Adrenal gland (tissue), 12 donors: Measurements from ENCODE around the gene TPI1. TPM values are rescaled to one million over a fixed set of nuclear protein-coding genes. Genes with fewer than 3 reads are reported as not detected.

Experiments used
- DNase-seq, 7 donors: peaks; one replicate each; pipeline ENCODE4 v3.0.0-alpha.2; 2019 to 2020
- H3K27ac ChIP-seq, 5 donors: fragments of 200-600 bp; sonication (generic) in 4 of 5; 1 replicate in 3 of 5; 2 replicates in 2 of 5; pipeline versions ENCODE4 v1.5.1 to v1.8.0; 2016 to 2020; ENCODE audit warnings: mild to moderate bottlenecking in 1 of 5
- H3K27me3 ChIP-seq: fragments of 200-600 bp; 2 replicates; pipeline ENCODE4 v1.8.0; 2021
- H3K36me3 ChIP-seq, 2 donors: fragments of 200-600 bp; replicated peaks in 1 of 2; 1 replicate in 1 of 2; 2 replicates in 1 of 2; pipeline versions ENCODE4 v1.5.1 to v1.8.0; 2018 to 2022
- H3K4me1 ChIP-seq, 2 donors: fragments of 200-600 bp; replicated peaks in 1 of 2; 1 replicate in 1 of 2; 2 replicates in 1 of 2; pipeline versions ENCODE4 v1.5.1 to v1.8.0; 2018 to 2021
- H3K4me3 ChIP-seq, 4 donors: fragments of 200-600 bp; sonication (generic) in 3 of 4; one replicate each; pipeline ENCODE4 v1.5.1; 2016 to 2018
- H3K9me3 ChIP-seq, 3 donors: fragments of 200-600 bp; sonication (generic) in 1 of 3; replicated peaks in 1 of 3; 1 replicate in 2 of 3; 2 replicates in 1 of 3; pipeline versions ENCODE4 v1.5.1 to v1.8.0; 2016 to 2021
- CTCF ChIP-seq, 6 experiments: fragments of 450-650 bp in 4 of 6; fragments of 200-600 bp in 2 of 6; sonication (generic) in 1 of 6; IDR thresholded peaks; 1 replicate in 5 of 6; 2 replicates in 1 of 6; pipeline versions ENCODE4 v1.5.1 to v1.8.0; 2016 to 2021; ENCODE audit warnings: antibody characterized with exemption in 6 of 6, mild to moderate bottlenecking in 2 of 6, moderate library complexity in 1 of 6
- POLR2A ChIP-seq, 2 donors: fragments of 450-650 bp; IDR thresholded peaks; one replicate each; pipeline ENCODE4 v1.6.1; 2017; ENCODE audit warnings: antibody characterized with exemption in 2 of 2, mild to moderate bottlenecking in 2 of 2, moderate library complexity in 1 of 2
- WGBS, 4 donors: extraction: QIAGEN DNeasy Blood & Tissue Kit in 2 of 4; methylation state at CpG; one replicate each; pipeline versions ENCODE4 v1.1.5 to v1.1.7; 2013 to 2017; 5-methylcytosine and 5-hydroxymethylcytosine counted together
- intact Hi-C, 2 donors: fragments of 100-400 bp; cut with DNase I; formaldehyde crosslinking; loops; one replicate each; pipeline versions ENCODE4 v1.14.1 to v1.15.0; 2022 to 2023
- polyA plus RNA-seq, 3 donors: library from polyadenylated mRNA; stranded (reverse); fragments of 200-250 nt in 2 of 3; fragments of 350-450 nt in 1 of 3; fragmentation: Illumina TruSeq in 1 of 3; extraction: RNeasy Lipid Tissue Mini Kit (QIAGEN cat#74804) in 1 of 3; gene quantifications; one replicate each; pipeline ENCODE4 v1.2.3, GENCODE V29; 2013 to 2014
- total RNA-seq, 9 donors: library from RNA; depleted of rRNA in 4 of 9; stranded (reverse); fragments of >200 nt in 4 of 9; fragments of 120-200 nt in 1 of 9; fragmentation: NEBNext Ultra II Directional in 1 of 9; extraction: Animal tissue kit (Norgen Biotek cat#: 25700) in 1 of 9; gene quantifications; one replicate each; pipeline versions ENCODE4 v1.1.0 to v1.2.4, GENCODE V29; 2013 to 2023
- donor health status: healthy with polysubstance abuse.
- donor health status: Bipolar disorder and iron deficiency.
- donor health status: DM: yes; HTN: yes; CAD: no.
- donor health status: DM: no; HTN: no; CAD: no.
- donor health status: DM: no; HTN: no; CAD: no.
- donor health status: DM: yes; HTN: yes; CAD: no.

TPI1 gene
- total and polyA plus RNA-seq, 12 donors, result 241 to 2,322 (median 783) TPM

GRCh38 chr12:6917491-6918231 lies 50.3 kb downstream of the TPI1 start:
- Histone ChIP-seq H3K36me3 (peaks cover 0 to 5% of the 10 kb centered on the region in 2 donors), H3K4me3 (no peak overlapping the region), H3K4me1 (peaks cover 6 to 12% of the 10 kb centered on the region in 2 donors), H3K27ac (no peak overlapping the region), H3K27me3 (no peaks in the 10 kb centered on the region), H3K9me3 (no peaks in the 10 kb centered on the region)
- 82 to 90% (median 86%) methylated on average over 10 to 14 of the region's 14 CpGs for WGBS, 4 donors
- TF ChIP-seq CTCF (IDR thresholded peaks at IDR 0.05) (no peak), POLR2A (IDR thresholded peaks at IDR 0.05) (no peak)
- intact Hi-C loops, result no loop called here
- DNase-seq, result no peak

- no peak for DNase-seq
- intact Hi-C loops, result no loop called here
Observed at GRCh38 chr12:6919588-6919987, 52.3 kb downstream of the TPI1 start.

More at GRCh38 chr12:6919588-6919987, 52.3 kb downstream of the TPI1 start:
- 69 to 82% (median 75%) methylated on average over 7 of the region's 7 CpGs for WGBS, 4 donors
- Histone ChIP-seq H3K27me3 (no peaks in the 10 kb centered on the region), H3K4me1 (peaks cover 12 to 16% of the 10 kb centered on the region in 2 donors), H3K4me3 (no peak overlapping the region), H3K9me3 (no peaks in the 10 kb centered on the region), H3K36me3 (peaks cover 0 to 5% of the 10 kb centered on the region in 2 donors), H3K27ac (no peak overlapping the region)
- no peak for TF ChIP-seq POLR2A (IDR thresholded peaks at IDR 0.05)
- no peak for TF ChIP-seq CTCF (IDR thresholded peaks at IDR 0.05)

Other genes starting within 250 kb of the TPI1 start
- 10 to 100 TPM in 1 of 9 donors, 1 to 10 TPM in 7, under 1 TPM in 1; 0.28 to 11.6 (median 8.1) TPM for gene LPAR5, start 231.6 kb upstream of the TPI1 start, total RNA-seq
- 1 to 10 TPM; 1.3 to 2.2 (median 1.5) TPM for gene LPAR5, start 231.6 kb upstream of the TPI1 start, polyA plus RNA-seq
- gene ACRBP, start 220.1 kb upstream of the TPI1 start, total RNA-seq, result 1 to 10 TPM in 7 of 9 donors, under 1 TPM in 2; 0.36 to 3.1 (median 1.4) TPM
- 1 to 10 TPM in 1 of 3 donors, under 1 TPM in 2; 0.91 to 2.8 (median 0.99) TPM for gene ACRBP, start 220.1 kb upstream of the TPI1 start, polyA plus RNA-seq
- 10 to 100 TPM; 22.6 to 87.6 (median 54.1) TPM for gene ING4, start 204.4 kb upstream of the TPI1 start, total RNA-seq
- gene ING4, start 204.4 kb upstream of the TPI1 start, polyA plus RNA-seq, result 10 to 100 TPM; 31.6 to 40.1 (median 32.3) TPM
- gene ZNF384, start 178.2 kb upstream of the TPI1 start, total RNA-seq, result 10 to 100 TPM; 19.9 to 67.2 (median 41.4) TPM
- 10 to 100 TPM; 45.5 to 71.2 (median 49.5) TPM for gene ZNF384, start 178.2 kb upstream of the TPI1 start, polyA plus RNA-seq
- 1 to 10 TPM in 1 of 9 donors, under 1 TPM in 5, not detected in 3; 0.11 to 4.6 (median 0.45) TPM for gene PIANP, start 166.7 kb upstream of the TPI1 start, total RNA-seq
- 1 to 10 TPM; 2.4 to 5.2 (median 3.5) TPM for gene PIANP, start 166.7 kb upstream of the TPI1 start, polyA plus RNA-seq
- 100 to 1,000 TPM in 1 of 9 donors, 10 to 100 TPM in 8; 56.5 to 105 (median 83.2) TPM for gene COPS7A, start 143.5 kb upstream of the TPI1 start, total RNA-seq
- gene COPS7A, start 143.5 kb upstream of the TPI1 start, polyA plus RNA-seq, result 10 to 100 TPM; 46.5 to 85.1 (median 50.6) TPM
- gene MLF2, start 114.4 kb upstream of the TPI1 start, total RNA-seq, result 100 to 1,000 TPM; 135 to 334 (median 225) TPM
- gene MLF2, start 114.4 kb upstream of the TPI1 start, polyA plus RNA-seq, result 100 to 1,000 TPM; 181 to 248 (median 233) TPM
- gene PTMS, start 101.2 kb upstream of the TPI1 start, total RNA-seq, result 100 to 1,000 TPM in 6 of 9 donors, 10 to 100 TPM in 3; 27.0 to 269 (median 127) TPM
- 1,000 to 10,000 TPM in 1 of 3 donors, 100 to 1,000 TPM in 2; 134 to 1,405 (median 631) TPM for gene PTMS, start 101.2 kb upstream of the TPI1 start, polyA plus RNA-seq
- under 1 TPM in 7 of 9 donors, not detected in 2; 0.11 to 0.96 (median 0.64) TPM for gene LAG3, start 95.0 kb upstream of the TPI1 start, total RNA-seq
- gene LAG3, start 95.0 kb upstream of the TPI1 start, polyA plus RNA-seq, result 1 to 10 TPM in 2 of 3 donors, under 1 TPM in 1; 0.29 to 4.3 (median 2.3) TPM
- gene CD4, start 78.0 kb upstream of the TPI1 start, total RNA-seq, result 10 to 100 TPM in 8 of 9 donors, 1 to 10 TPM in 1; 2.4 to 52.8 (median 29.5) TPM
- gene CD4, start 78.0 kb upstream of the TPI1 start, polyA plus RNA-seq, result 10 to 100 TPM in 1 of 3 donors, 1 to 10 TPM in 2; 8.1 to 12.9 (median 9.1) TPM
- 10 to 100 TPM in 1 of 9 donors, 1 to 10 TPM in 8; 1.1 to 11.9 (median 4.0) TPM for gene GPR162, start 45.7 kb upstream of the TPI1 start, total RNA-seq
- gene GPR162, start 45.7 kb upstream of the TPI1 start, polyA plus RNA-seq, result 10 to 100 TPM in 2 of 3 donors, 1 to 10 TPM in 1; 5.3 to 42.6 (median 13.7) TPM
- 10 to 100 TPM in 7 of 9 donors, 1 to 10 TPM in 2; 2.6 to 23.6 (median 14.6) TPM for gene P3H3, start 39.1 kb upstream of the TPI1 start, total RNA-seq
- gene P3H3, start 39.1 kb upstream of the TPI1 start, polyA plus RNA-seq, result 10 to 100 TPM in 2 of 3 donors, 1 to 10 TPM in 1; 3.7 to 58.1 (median 51.0) TPM
- 1 to 10 TPM in 5 of 9 donors, under 1 TPM in 3, not detected in 1; 0.44 to 2.6 (median 1.6) TPM for gene GNB3, start 26.6 kb upstream of the TPI1 start, total RNA-seq
- 10 to 100 TPM in 2 of 3 donors, 1 to 10 TPM in 1; 1.0 to 22.4 (median 11.6) TPM for gene GNB3, start 26.6 kb upstream of the TPI1 start, polyA plus RNA-seq
- 10 to 100 TPM in 1 of 9 donors, 1 to 10 TPM in 7, not detected in 1; 2.6 to 17.7 (median 3.4) TPM for gene CDCA3, start 16.2 kb upstream of the TPI1 start, total RNA-seq
- gene CDCA3, start 16.2 kb upstream of the TPI1 start, polyA plus RNA-seq, result 1 to 10 TPM; 3.5 to 5.5 (median 5.3) TPM
- 100 to 1,000 TPM in 6 of 9 donors, 10 to 100 TPM in 3; 60.0 to 162 (median 122) TPM for gene USP5, start 15.4 kb upstream of the TPI1 start, total RNA-seq
- 100 to 1,000 TPM in 1 of 3 donors, 10 to 100 TPM in 2; 30.6 to 109 (median 32.5) TPM for gene USP5, start 15.4 kb upstream of the TPI1 start, polyA plus RNA-seq
- 10 to 100 TPM in 8 of 9 donors, 1 to 10 TPM in 1; 3.3 to 24.5 (median 15.5) TPM for gene SPSB2, start 5.8 kb downstream of the TPI1 start, total RNA-seq
- 10 to 100 TPM in 2 of 3 donors, 1 to 10 TPM in 1; 2.5 to 19.5 (median 19.5) TPM for gene SPSB2, start 5.8 kb downstream of the TPI1 start, polyA plus RNA-seq
- 10 to 100 TPM in 6 of 9 donors, 1 to 10 TPM in 3; 6.9 to 18.6 (median 12.5) TPM for gene LRRC23, start 37.3 kb downstream of the TPI1 start, total RNA-seq
- gene LRRC23, start 37.3 kb downstream of the TPI1 start, polyA plus RNA-seq, result 10 to 100 TPM; 11.0 to 29.0 (median 13.8) TPM
- gene ENO2, start 47.0 kb downstream of the TPI1 start, total RNA-seq, result 10 to 100 TPM in 7 of 9 donors, 1 to 10 TPM in 2; 7.4 to 53.6 (median 32.1) TPM
- gene ENO2, start 47.0 kb downstream of the TPI1 start, polyA plus RNA-seq, result 100 to 1,000 TPM in 1 of 3 donors, 10 to 100 TPM in 2; 29.5 to 113 (median 42.3) TPM
- gene ATN1, start 60.4 kb downstream of the TPI1 start, total RNA-seq, result 100 to 1,000 TPM in 4 of 9 donors, 10 to 100 TPM in 4, 1 to 10 TPM in 1; 8.8 to 263 (median 92.8) TPM
- gene ATN1, start 60.4 kb downstream of the TPI1 start, polyA plus RNA-seq, result 100 to 1,000 TPM in 2 of 3 donors, 10 to 100 TPM in 1; 57.4 to 482 (median 258) TPM
- gene RNU7-1, start 76.3 kb downstream of the TPI1 start, total RNA-seq, result not detected
- gene RNU7-1, start 76.3 kb downstream of the TPI1 start, polyA plus RNA-seq, result not detected
- gene C12orf57, start 76.5 kb downstream of the TPI1 start, total RNA-seq, result 100 to 1,000 TPM; 152 to 505 (median 283) TPM
- gene C12orf57, start 76.5 kb downstream of the TPI1 start, polyA plus RNA-seq, result 100 to 1,000 TPM in 2 of 3 donors, 10 to 100 TPM in 1; 58.4 to 335 (median 271) TPM
- 10 to 100 TPM; 24.5 to 86.2 (median 63.0) TPM for gene PTPN6, start 83.8 kb downstream of the TPI1 start, total RNA-seq
- 100 to 1,000 TPM in 2 of 3 donors, 10 to 100 TPM in 1; 36.2 to 204 (median 127) TPM for gene PTPN6, start 83.8 kb downstream of the TPI1 start, polyA plus RNA-seq
- gene PHB2, start 103.1 kb downstream of the TPI1 start, total RNA-seq, result 100 to 1,000 TPM; 158 to 344 (median 227) TPM
- 100 to 1,000 TPM; 128 to 222 (median 131) TPM for gene PHB2, start 103.1 kb downstream of the TPI1 start, polyA plus RNA-seq
- 10 to 100 TPM; 21.9 to 81.9 (median 39.9) TPM for gene EMG1, start 103.4 kb downstream of the TPI1 start, total RNA-seq
- gene EMG1, start 103.4 kb downstream of the TPI1 start, polyA plus RNA-seq, result 10 to 100 TPM; 14.2 to 43.1 (median 15.6) TPM
- gene LPCAT3, start 150.9 kb downstream of the TPI1 start, total RNA-seq, result 100 to 1,000 TPM in 2 of 9 donors, 10 to 100 TPM in 7; 28.5 to 146 (median 79.8) TPM
- 10 to 100 TPM; 40.4 to 87.5 (median 49.3) TPM for gene LPCAT3, start 150.9 kb downstream of the TPI1 start, polyA plus RNA-seq
- gene C1S, start 193.2 kb downstream of the TPI1 start, total RNA-seq, result 100 to 1,000 TPM in 8 of 9 donors, 10 to 100 TPM in 1; 51.5 to 582 (median 295) TPM
- 100 to 1,000 TPM; 171 to 234 (median 229) TPM for gene C1S, start 193.2 kb downstream of the TPI1 start, polyA plus RNA-seq
- gene C1R, start 224.9 kb downstream of the TPI1 start, total RNA-seq, result 1,000 to 10,000 TPM in 1 of 9 donors, 100 to 1,000 TPM in 7, 10 to 100 TPM in 1; 10.3 to 1,160 (median 439) TPM
- 100 to 1,000 TPM; 256 to 425 (median 307) TPM for gene C1R, start 224.9 kb downstream of the TPI1 start, polyA plus RNA-seq
- gene C1RL, start 241.7 kb downstream of the TPI1 start, total RNA-seq, result 100 to 1,000 TPM in 8 of 9 donors, 10 to 100 TPM in 1; 33.3 to 407 (median 159) TPM
- 100 to 1,000 TPM; 120 to 186 (median 156) TPM for gene C1RL, start 241.7 kb downstream of the TPI1 start, polyA plus RNA-seq